Measurements from ENCODE around the gene OR10R2. TPM values are rescaled to one million over a fixed set of nuclear protein-coding genes. Genes with fewer than 3 reads are reported as not detected.

Gene OR10R2
- total RNA-seq, 1 experiment from 2014 or later = not detected

DNA sequence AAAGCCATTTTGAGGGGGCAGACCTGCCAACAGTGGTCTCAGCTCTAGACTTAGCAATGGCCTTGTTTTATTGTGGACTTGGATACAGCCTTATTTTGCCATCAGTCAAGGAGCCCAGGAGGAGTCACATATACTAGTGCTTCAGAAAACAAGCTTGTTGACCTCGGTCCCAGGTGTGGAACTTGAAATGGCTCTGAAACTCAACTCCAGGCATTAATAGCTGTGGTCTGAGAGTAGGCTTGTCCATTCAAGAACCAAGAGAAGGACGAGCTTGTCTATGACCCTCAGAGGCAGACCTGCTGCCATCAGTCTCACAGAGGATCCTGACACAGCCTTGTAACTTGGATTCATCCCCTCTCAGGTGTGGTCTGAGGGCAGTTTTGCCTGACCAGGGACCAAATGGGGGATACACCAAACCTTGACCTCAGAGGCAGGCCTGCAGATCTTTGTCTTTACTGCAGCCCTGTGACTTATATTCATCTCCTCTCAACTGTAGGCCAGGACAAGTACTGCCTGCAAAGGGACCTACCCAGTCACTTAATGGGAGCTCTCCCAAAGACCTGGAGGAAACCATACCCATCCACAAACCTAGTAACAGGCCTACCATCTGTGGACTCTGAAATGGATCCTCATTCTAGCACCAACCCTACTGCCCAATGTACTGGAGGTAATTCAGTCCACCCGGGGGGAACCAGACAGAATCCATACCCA is 49.1 kb downstream of the OR10R2 start:
- Histone ChIP-seq H4K20me1 (ENCODE audit: insufficient read depth) (no peaks in the 10 kb centered on the region), H3K27ac (ENCODE audit: low read depth, low read length) (no peak overlapping the region), H3K9me2 (ENCODE audit: insufficient read depth) (no peaks in the 10 kb centered on the region), H3K79me2 (ENCODE audit: insufficient read depth, low read length) (no peaks in the 10 kb centered on the region), H3K4me3 (replicated peaks in 1 of 2; ENCODE audit: low read depth in 1 of 2, low read length in 2 of 2) (no peak overlapping the region), H3K9me3 (ENCODE audit: control insufficient read depth in 1 of 2, insufficient read depth in 1 of 2, low read depth in 1 of 2, low read length in 2 of 2) (no peaks in the 10 kb centered on the region), H3K4me2 (ENCODE audit: low read length) (no peak overlapping the region), H3K9ac (ENCODE audit: low read length) (no peak overlapping the region), H3K36me3 (ENCODE audit: control insufficient read depth in 1 of 2, insufficient read depth in 2 of 2, low read length in 2 of 2) (no peaks in the 10 kb centered on the region), H3K27me3 (ENCODE audit: insufficient read depth, low read length) (no peaks in the 10 kb centered on the region), H2AFZ (ENCODE audit: low read depth, low read length, poor library complexity, severe bottlenecking) (no peak overlapping the region), H3K4me1 (ENCODE audit: control insufficient read depth in 1 of 2, insufficient read depth in 2 of 2, low read length in 2 of 2) (no peaks in the 10 kb centered on the region)
- no TSS peak for BruUV-seq (replicated peaks)
- ATAC-seq (no peak), DNase-seq (ENCODE audit: low read depth, low spot score) (no peak)
- intact Hi-C loops (cut with micrococcal nuclease) = no loop called here
- ChIA-PET RAD21 (ENCODE audit: low non-redundant PET in 1 of 2, low total read pairs in 2 of 2, uncharacterized antibody in 2 of 2, unreplicated experiment in 2 of 2) (no interaction called here), CTCF (no interaction called here), POLR2A (no interaction called here)
- TF ChIP-seq, protein P1, sequence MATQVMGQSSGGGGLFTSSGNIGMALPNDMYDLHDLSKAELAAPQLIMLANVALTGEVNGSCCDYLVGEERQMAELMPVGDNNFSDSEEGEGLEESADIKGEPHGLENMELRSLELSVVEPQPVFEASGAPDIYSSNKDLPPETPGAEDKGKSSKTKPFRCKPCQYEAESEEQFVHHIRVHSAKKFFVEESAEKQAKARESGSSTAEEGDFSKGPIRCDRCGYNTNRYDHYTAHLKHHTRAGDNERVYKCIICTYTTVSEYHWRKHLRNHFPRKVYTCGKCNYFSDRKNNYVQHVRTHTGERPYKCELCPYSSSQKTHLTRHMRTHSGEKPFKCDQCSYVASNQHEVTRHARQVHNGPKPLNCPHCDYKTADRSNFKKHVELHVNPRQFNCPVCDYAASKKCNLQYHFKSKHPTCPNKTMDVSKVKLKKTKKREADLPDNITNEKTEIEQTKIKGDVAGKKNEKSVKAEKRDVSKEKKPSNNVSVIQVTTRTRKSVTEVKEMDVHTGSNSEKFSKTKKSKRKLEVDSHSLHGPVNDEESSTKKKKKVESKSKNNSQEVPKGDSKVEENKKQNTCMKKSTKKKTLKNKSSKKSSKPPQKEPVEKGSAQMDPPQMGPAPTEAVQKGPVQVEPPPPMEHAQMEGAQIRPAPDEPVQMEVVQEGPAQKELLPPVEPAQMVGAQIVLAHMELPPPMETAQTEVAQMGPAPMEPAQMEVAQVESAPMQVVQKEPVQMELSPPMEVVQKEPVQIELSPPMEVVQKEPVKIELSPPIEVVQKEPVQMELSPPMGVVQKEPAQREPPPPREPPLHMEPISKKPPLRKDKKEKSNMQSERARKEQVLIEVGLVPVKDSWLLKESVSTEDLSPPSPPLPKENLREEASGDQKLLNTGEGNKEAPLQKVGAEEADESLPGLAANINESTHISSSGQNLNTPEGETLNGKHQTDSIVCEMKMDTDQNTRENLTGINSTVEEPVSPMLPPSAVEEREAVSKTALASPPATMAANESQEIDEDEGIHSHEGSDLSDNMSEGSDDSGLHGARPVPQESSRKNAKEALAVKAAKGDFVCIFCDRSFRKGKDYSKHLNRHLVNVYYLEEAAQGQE (IDR thresholded peaks at IDR 0.05; ENCODE audit: low read depth) = no peak
- TF ChIP-seq, protein P2, sequence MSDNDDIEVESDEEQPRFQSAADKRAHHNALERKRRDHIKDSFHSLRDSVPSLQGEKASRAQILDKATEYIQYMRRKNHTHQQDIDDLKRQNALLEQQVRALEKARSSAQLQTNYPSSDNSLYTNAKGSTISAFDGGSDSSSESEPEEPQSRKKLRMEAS (IDR thresholded peaks at IDR 0.05) = no peak
- TF ChIP-seq RAD21 (IDR thresholded peaks at IDR 0.05; ENCODE audit: low read depth) (no peak), TCF7L2 (IDR thresholded peaks at IDR 0.05; ENCODE audit: borderline replicate concordance, extremely low read depth, insufficient read depth, insufficient read length) (no peak)

DNA sequence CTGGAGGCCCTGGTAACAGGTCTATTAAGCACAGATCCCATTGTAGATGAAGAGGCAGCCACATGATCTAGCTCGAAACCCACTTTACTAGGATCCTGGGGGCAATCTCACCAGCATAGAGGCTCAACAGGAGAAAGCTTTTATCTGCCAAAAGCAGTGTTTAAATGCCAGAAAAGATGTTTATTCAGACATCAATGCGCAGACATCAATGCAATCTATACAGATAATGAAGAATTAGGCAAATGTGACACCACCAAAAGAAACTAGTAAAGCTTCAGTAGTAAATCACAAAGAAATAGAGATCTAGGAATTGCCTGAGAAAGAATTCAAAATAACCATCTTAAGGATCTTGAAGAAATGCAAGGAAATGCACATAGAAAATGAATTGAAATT is 49.6 kb downstream of the OR10R2 start:
- no peaks in the 10 kb centered on the region for H3K36me3 ChIP-seq (ENCODE audit: control insufficient read depth in 1 of 2, insufficient read depth in 2 of 2, low read length in 2 of 2)
- no peaks in the 10 kb centered on the region for H4K20me1 ChIP-seq (ENCODE audit: insufficient read depth)
- H3K79me2 ChIP-seq (ENCODE audit: insufficient read depth, low read length) = no peaks in the 10 kb centered on the region
- POLR2A ChIA-PET = no interaction called here
- H3K27me3 ChIP-seq (ENCODE audit: insufficient read depth, low read length) = no peaks in the 10 kb centered on the region
- H2AFZ ChIP-seq (ENCODE audit: low read depth, low read length, poor library complexity, severe bottlenecking) = no peak overlapping the region
- DNase-seq (ENCODE audit: low read depth, low spot score) = no peak
- no peaks in the 10 kb centered on the region for H3K9me3 ChIP-seq (ENCODE audit: control insufficient read depth in 1 of 2, insufficient read depth in 1 of 2, low read depth in 1 of 2, low read length in 2 of 2)
- H3K9ac ChIP-seq (ENCODE audit: low read length) = no peak overlapping the region
- no peaks in the 10 kb centered on the region for H3K9me2 ChIP-seq (ENCODE audit: insufficient read depth)
- no peak overlapping the region for H3K27ac ChIP-seq (ENCODE audit: low read depth, low read length)
- H3K4me2 ChIP-seq (ENCODE audit: low read length) = no peak overlapping the region
- BruUV-seq (replicated peaks) = no TSS peak
- ATAC-seq = no peak
- H3K4me3 ChIP-seq (replicated peaks in 1 of 2; ENCODE audit: low read depth in 1 of 2, low read length in 2 of 2) = no peak overlapping the region
- CTCF ChIA-PET = no interaction called here
- RAD21 ChIA-PET (ENCODE audit: low non-redundant PET in 1 of 2, low total read pairs in 2 of 2, uncharacterized antibody in 2 of 2, unreplicated experiment in 2 of 2) = no interaction called here
- intact Hi-C loops (cut with micrococcal nuclease) = no loop called here
- H3K4me1 ChIP-seq (ENCODE audit: control insufficient read depth in 1 of 2, insufficient read depth in 2 of 2, low read length in 2 of 2) = no peaks in the 10 kb centered on the region
- no peak for TF ChIP-seq ZNF274 (IDR thresholded peaks at IDR 0.05; ENCODE audit: low read depth, low read length)
- TF ChIP-seq FOSL1 (IDR thresholded peaks at IDR 0.05; ENCODE audit: low read depth) = no peak
- no peak for TF ChIP-seq JUND (IDR thresholded peaks at IDR 0.05)
- TF ChIP-seq, protein P3, sequence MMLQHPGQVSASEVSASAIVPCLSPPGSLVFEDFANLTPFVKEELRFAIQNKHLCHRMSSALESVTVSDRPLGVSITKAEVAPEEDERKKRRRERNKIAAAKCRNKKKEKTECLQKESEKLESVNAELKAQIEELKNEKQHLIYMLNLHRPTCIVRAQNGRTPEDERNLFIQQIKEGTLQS (IDR thresholded peaks at IDR 0.05) = no peak
- no peak for TF ChIP-seq CEBPB (IDR thresholded peaks at IDR 0.05; ENCODE audit: low read depth)
- no peak for TF ChIP-seq POLR2A (IDR thresholded peaks at IDR 0.05; ENCODE audit: borderline replicate concordance, extremely low read depth, insufficient read depth, insufficient read length)
- no peak for TF ChIP-seq SRF (IDR thresholded peaks at IDR 0.05; ENCODE audit: low read depth)
- no peak for TF ChIP-seq SP1 (IDR thresholded peaks at IDR 0.05; ENCODE audit: low read depth)
- TF ChIP-seq TCF7L2 (IDR thresholded peaks at IDR 0.05; ENCODE audit: borderline replicate concordance, extremely low read depth, insufficient read depth, insufficient read length) = no peak
- TF ChIP-seq, protein P1 (IDR thresholded peaks at IDR 0.05; ENCODE audit: low read depth) = no peak
- no peak for TF ChIP-seq RAD21 (IDR thresholded peaks at IDR 0.05; ENCODE audit: low read depth)
- TF ChIP-seq ZFX (IDR thresholded peaks at IDR 0.05) = no peak
- no peak for TF ChIP-seq SIN3A (IDR thresholded peaks at IDR 0.05; ENCODE audit: low read depth)

Measured in HCT116 (cell line).